Activated CD4-positive, alpha-beta T cell treated with anti-CD3 and anti-CD28 coated beads, Interleukin-2, amount 50 U/mL, for 4 hours (primary cell): ENCODE results near the gene ITGA11.

Experiments
- DNase-seq, 2 experiments: peaks; one replicate each; pipeline ENCODE4 v3.0.0-alpha.2; 2020

Gene ITGA11

GRCh38 chr15:68303560-68304436, 128.2 kb downstream of the ITGA11 start:
- DNase-seq: no peak

GRCh38 chr15:68303134-68303533, 128.8 kb downstream of the ITGA11 start:
- no peak for DNase-seq

GRCh38 chr15:68302729-68303128, 129.2 kb downstream of the ITGA11 start:
- no peak for DNase-seq

- DNase-seq: no peak
Observed at GRCh38 chr15:68301301-68301700, 130.7 kb downstream of the ITGA11 start.

GRCh38 chr15:68300115-68300940, 131.6 kb downstream of the ITGA11 start:
- DNase-seq: no peak

- no peak for DNase-seq
Observed at GRCh38 chr15:68299436-68299835, 132.5 kb downstream of the ITGA11 start.

GRCh38 chr15:68298882-68299381, 133.0 kb downstream of the ITGA11 start:
- DNase-seq: no peak

GRCh38 chr15:68298336-68298735, 133.6 kb downstream of the ITGA11 start:
- DNase-seq: no peak

- no peak for DNase-seq
Observed at GRCh38 chr15:68295014-68295805, 136.8 kb downstream of the ITGA11 start.

GRCh38 chr15:68292967-68293366, 139.0 kb downstream of the ITGA11 start:
- no peak for DNase-seq

GRCh38 chr15:68292157-68292781, 139.7 kb downstream of the ITGA11 start:
- no peak for DNase-seq

- DNase-seq: no peak
Observed at GRCh38 chr15:68290715-68291114, 141.2 kb downstream of the ITGA11 start.

GRCh38 chr15:68289621-68290352, 142.2 kb downstream of the ITGA11 start:
- DNase-seq: no peak

- no peak for DNase-seq
Observed at GRCh38 chr15:68289057-68289456, 142.9 kb downstream of the ITGA11 start.

GRCh38 chr15:68286256-68286655, 145.7 kb downstream of the ITGA11 start:
- no peak for DNase-seq

GRCh38 chr15:68285259-68285980, 146.5 kb downstream of the ITGA11 start:
- DNase-seq: no peak

GRCh38 chr15:68284616-68285258, 147.2 kb downstream of the ITGA11 start:
- DNase-seq: no peak

GRCh38 chr15:68283401-68283800, 148.6 kb downstream of the ITGA11 start:
- no peak for DNase-seq

GRCh38 chr15:68281008-68281407, 151.0 kb downstream of the ITGA11 start:
- no peak for DNase-seq
